Fibroblast of lung (primary cell): ENCODE results near the gene ANP32B. TPM values are rescaled to one million over a fixed set of nuclear protein-coding genes. Genes with fewer than 3 reads are reported as not detected.
"Not testable (repeated sequence)": the region's sequence is repeated elsewhere in the genome, so short reads cannot be mapped to it uniquely, and the experiment has no call there.

Experiments used
- DNase-seq, 2 donors: peaks; one replicate each; pipeline versions ENCODE4 v3.0.0 to v3.0.0-alpha.2; 2010; ENCODE audit warnings: low read depth in 2 of 2
- H2AFZ ChIP-seq: 2 replicates; pipeline ENCODE4 v1.5.1; 2012; ENCODE audit warnings: low read length, control low read depth, inconsistent platforms
- H3K27ac ChIP-seq: 2 replicates; pipeline ENCODE4 v1.5.1; 2011; ENCODE audit warnings: low read length, control low read depth; ENCODE audit not compliant: insufficient read depth
- H3K27me3 ChIP-seq: 2 replicates; pipeline ENCODE4 v1.5.1; 2011; ENCODE audit warnings: mild to moderate bottlenecking, low read length; ENCODE audit not compliant: control insufficient read depth, insufficient read depth
- H3K36me3 ChIP-seq: 2 replicates; pipeline ENCODE4 v1.5.1; 2011; ENCODE audit warnings: low read length; ENCODE audit not compliant: control insufficient read depth, insufficient read depth
- H3K4me1 ChIP-seq: 2 replicates; pipeline ENCODE4 v1.5.1; 2011; ENCODE audit warnings: low read length; ENCODE audit not compliant: control insufficient read depth, insufficient read depth; ENCODE audit errors: extremely low read depth
- H3K4me2 ChIP-seq: 2 replicates; pipeline ENCODE4 v1.5.1; 2011; ENCODE audit warnings: low read length, control low read depth; ENCODE audit not compliant: insufficient read depth; ENCODE audit errors: extremely low read depth
- H3K4me3 ChIP-seq, 4 experiments: fragments of 200-600 bp in 1 of 4; sonication (generic) in 1 of 4; replicated peaks in 1 of 4; 2 replicates each; pipeline ENCODE4 v1.5.1; 2011 to 2016; ENCODE audit warnings: low read length in 4 of 4, low read depth in 3 of 4, mild to moderate bottlenecking in 3 of 4, control low read depth in 2 of 4, inconsistent platforms in 1 of 4, mixed read lengths in 1 of 4; ENCODE audit not compliant: insufficient read depth in 1 of 4; ENCODE audit errors: control extremely low read depth in 1 of 4
- H3K79me2 ChIP-seq: 2 replicates; pipeline ENCODE4 v1.5.1; 2012; ENCODE audit warnings: mild to moderate bottlenecking, low read length, inconsistent platforms; ENCODE audit not compliant: control insufficient read depth, insufficient read depth
- H3K9ac ChIP-seq: 2 replicates; pipeline ENCODE4 v1.5.1; 2011; ENCODE audit warnings: mild to moderate bottlenecking, low read length, control low read depth; ENCODE audit not compliant: insufficient read depth
- H3K9me3 ChIP-seq: 2 replicates; pipeline ENCODE4 v1.5.1; 2012; ENCODE audit warnings: low read depth, low read length; ENCODE audit not compliant: control insufficient read depth, insufficient read depth
- H4K20me1 ChIP-seq: 2 replicates; pipeline ENCODE4 v1.5.1; 2011; ENCODE audit warnings: low read length; ENCODE audit not compliant: control insufficient read depth, insufficient read depth; ENCODE audit errors: extremely low read depth
- CTCF ChIP-seq, 2 donors: IDR thresholded peaks in 1 of 2; conservative IDR thresholded peaks in 1 of 2; 1 replicate in 1 of 2; 2 replicates in 1 of 2; pipeline ENCODE4 v1.5.1; 2011 to 2012; ENCODE audit warnings: low read length in 2 of 2, control low read depth in 1 of 2, inconsistent platforms in 1 of 2, low read depth in 1 of 2, mild to moderate bottlenecking in 1 of 2
- EZH2 ChIP-seq: IDR thresholded peaks from 2 replicates; pipeline ENCODE4 v1.5.1; 2012; ENCODE audit warnings: low read length, control low read depth, mild to moderate bottlenecking; ENCODE audit errors: missing control alignments
- polyA plus RNA-seq, 2 donors: library from polyadenylated mRNA; depleted of rRNA in 1 of 2; stranded (reverse) in 1 of 2; unstranded in 1 of 2; fragments of >200 nt; gene quantifications; 2 replicates each; pipeline ENCODE4 v1.2.1, GENCODE V29; 2011 to 2012; ENCODE audit warnings: missing spikeins in 1 of 2
- total RNA-seq: library from RNA; depleted of rRNA; stranded (reverse); fragments of >200 nt; gene quantifications from 2 replicates; pipeline ENCODE4 v1.2.1, GENCODE V29; 2014

Gene ANP32B
- total and polyA plus RNA-seq, 2 donors (not counting 1 experiment from before 2014, with no cell fraction given): 16.7 to 62.0 TPM

- TF ChIP-seq EZH2: no peak
- no peak for TF ChIP-seq CTCF (conservative IDR thresholded peaks at IDR 0.05 in 1 of 2, IDR thresholded peaks at IDR 0.05 in 1 of 2; ENCODE audit: low read depth in 1 of 2, low read length in 2 of 2)
- H3K36me3 ChIP-seq: no peaks in the 10 kb centered on the region
- no peak overlapping the region for H3K27ac ChIP-seq
- peaks cover 16% of the 10 kb centered on the region for H3K27me3 ChIP-seq
- H3K9me3 ChIP-seq: no peaks in the 10 kb centered on the region
- no peak overlapping the region for H2AFZ ChIP-seq
- H3K4me2 ChIP-seq: no peak overlapping the region
- H3K4me3 ChIP-seq: no peak overlapping the region
- H3K79me2 ChIP-seq: no peaks in the 10 kb centered on the region
- no peak for DNase-seq
- H3K4me1 ChIP-seq: no peaks in the 10 kb centered on the region
- no peaks in the 10 kb centered on the region for H4K20me1 ChIP-seq
- H3K9ac ChIP-seq: no peak overlapping the region
Observed at GRCh38 chr9:97944612-97945011, 38.5 kb upstream of the ANP32B start.

- not testable (repeated sequence) for H4K20me1 ChIP-seq, H3K4me3 ChIP-seq, H3K36me3 ChIP-seq
Observed at GRCh38 chr9:97945470-97945869, 37.7 kb upstream of the ANP32B start.

GRCh38 chr9:97947094-97947493 is 36.0 kb upstream of the ANP32B start:
- H3K27me3 ChIP-seq, H3K4me1 ChIP-seq: not testable (repeated sequence)

More at GRCh38 chr9:97945470-97945869, 37.7 kb upstream of the ANP32B start:
- H3K4me2 ChIP-seq, H3K79me2 ChIP-seq, H3K27ac ChIP-seq, H2AFZ ChIP-seq, DNase-seq, H3K27me3 ChIP-seq, H3K4me1 ChIP-seq, H3K9ac ChIP-seq, H3K9me3 ChIP-seq: not testable (repeated sequence)

GRCh38 chr9:97950873-97951272 is 32.3 kb upstream of the ANP32B start:
- not testable (repeated sequence) for H3K4me2 ChIP-seq, H3K27me3 ChIP-seq, H2AFZ ChIP-seq, H3K4me1 ChIP-seq, H3K36me3 ChIP-seq, H3K4me3 ChIP-seq, H3K9me3 ChIP-seq, H4K20me1 ChIP-seq, H3K9ac ChIP-seq, H3K27ac ChIP-seq, H3K79me2 ChIP-seq, DNase-seq

More at GRCh38 chr9:97947094-97947493, 36.0 kb upstream of the ANP32B start:
- not testable (repeated sequence) for H3K9me3 ChIP-seq, H3K36me3 ChIP-seq, H3K4me3 ChIP-seq, DNase-seq, H4K20me1 ChIP-seq, H3K27ac ChIP-seq, H3K4me2 ChIP-seq, H3K79me2 ChIP-seq, H3K9ac ChIP-seq, H2AFZ ChIP-seq
